Mesendoderm (in vitro differentiated cells): ENCODE results near the gene KCNH2.
A peak's percentile ranks its signal among the peaks of the same experiment; 100 is the strongest.

ENCODE experiments used
- DNase-seq: peaks from one replicate; pipeline ENCODE4 v3.0.0; 2013
- H2AK5ac ChIP-seq: 2 replicates; pipeline ENCODE4 v1.6.1; 2013; ENCODE audit warnings: low read length, inconsistent platforms
- H2BK120ac ChIP-seq: 2 replicates; pipeline ENCODE4 v1.6.1; 2013; ENCODE audit warnings: low read depth, mild to moderate bottlenecking, low read length, moderate library complexity, mixed read lengths
- H2BK15ac ChIP-seq: replicated peaks from 2 replicates; pipeline ENCODE4 v1.6.1; 2013; ENCODE audit warnings: low read depth, mild to moderate bottlenecking, moderate library complexity
- H2BK5ac ChIP-seq: 2 replicates; pipeline ENCODE4 v1.6.1; 2013; ENCODE audit warnings: low read length, inconsistent platforms
- H3K18ac ChIP-seq: 2 replicates; pipeline ENCODE4 v1.6.1; 2013; ENCODE audit warnings: mild to moderate bottlenecking, low read length, mixed read lengths
- H3K23ac ChIP-seq: one replicate; pipeline ENCODE4 v1.6.1; 2013; ENCODE audit warnings: low read length
- H3K27ac ChIP-seq: 2 replicates; pipeline ENCODE4 v1.5.1; 2013; ENCODE audit warnings: low read depth, mild to moderate bottlenecking, inconsistent platforms, low read length, moderate library complexity
- H3K27me3 ChIP-seq: 2 replicates; pipeline ENCODE4 v1.6.1; 2013; ENCODE audit warnings: low read length, control low read depth, mild to moderate bottlenecking, inconsistent platforms; ENCODE audit not compliant: insufficient read depth, poor library complexity
- H3K36me3 ChIP-seq: 2 replicates; pipeline ENCODE4 v1.6.1; 2013; ENCODE audit warnings: low read length, inconsistent platforms; ENCODE audit not compliant: control insufficient read depth, insufficient read depth
- H3K4ac ChIP-seq: one replicate; pipeline ENCODE4 v1.6.1; 2013; ENCODE audit warnings: low read depth, mild to moderate bottlenecking, low read length, moderate library complexity
- H3K4me1 ChIP-seq: 2 replicates; pipeline ENCODE4 v1.6.1; 2013; ENCODE audit warnings: low read depth, low read length, inconsistent platforms; ENCODE audit not compliant: control insufficient read depth
- H3K4me2 ChIP-seq: 2 replicates; pipeline ENCODE4 v1.6.1; 2013; ENCODE audit warnings: low read length
- H3K4me3 ChIP-seq: 2 replicates; pipeline ENCODE4 v1.5.1; 2013; ENCODE audit warnings: mild to moderate bottlenecking, low read length
- H3K56ac ChIP-seq: one replicate; pipeline ENCODE4 v1.6.1; 2013; ENCODE audit warnings: low read length
- H3K79me1 ChIP-seq: 2 replicates; pipeline ENCODE4 v1.6.1; 2013; ENCODE audit warnings: low read length, inconsistent platforms
- H3K79me2 ChIP-seq: 2 replicates; pipeline ENCODE4 v1.6.1; 2013; ENCODE audit warnings: mild to moderate bottlenecking, low read length; ENCODE audit not compliant: control insufficient read depth, insufficient read depth
- H3K9ac ChIP-seq: 2 replicates; pipeline ENCODE4 v1.6.1; 2013; ENCODE audit warnings: low read length, inconsistent platforms
- H4K5ac ChIP-seq: one replicate; pipeline ENCODE4 v1.6.1; 2013; ENCODE audit warnings: low read length
- H4K8ac ChIP-seq: one replicate; pipeline ENCODE4 v1.6.1; 2013; ENCODE audit warnings: low read depth, mild to moderate bottlenecking, control low read depth, low read length, moderate library complexity
- WGBS: extraction: QIAGEN DNeasy Blood & Tissue Kit; methylation state at CpG from one replicate; pipeline ENCODE4 v1.1.7; 2013; ENCODE audit warnings: low lambda C conversion rate, missing lambda C conversion rate; ENCODE audit not compliant: insufficient coverage; ENCODE audit errors: extremely low coverage; 5-methylcytosine and 5-hydroxymethylcytosine counted together

Gene KCNH2

GRCh38 chr7:150997075-150997511 is 19.0 kb upstream of the KCNH2 start:
- no peak overlapping the region for H3K4me3 ChIP-seq
- no peak overlapping the region for H2BK5ac ChIP-seq
- no peak overlapping the region for H3K27ac ChIP-seq
- no peak overlapping the region for H3K4ac ChIP-seq
- no peak overlapping the region for H3K9ac ChIP-seq
- no peaks in the 10 kb centered on the region for H3K79me1 ChIP-seq
- H3K56ac ChIP-seq = peak overlapping the region; percentile 15
- no peak overlapping the region for H2AK5ac ChIP-seq
- H4K5ac ChIP-seq = no peak overlapping the region
- H3K4me1 ChIP-seq = no peaks in the 10 kb centered on the region
- no peak overlapping the region for H3K4me2 ChIP-seq
- H2BK120ac ChIP-seq = no peak overlapping the region
- no peak overlapping the region for H3K23ac ChIP-seq
- H3K18ac ChIP-seq = no peak overlapping the region
- H3K27me3 ChIP-seq = no peaks in the 10 kb centered on the region
- H4K8ac ChIP-seq = no peak overlapping the region
- no peaks in the 10 kb centered on the region for H3K36me3 ChIP-seq
- no peak for DNase-seq
- no peaks in the 10 kb centered on the region for H3K79me2 ChIP-seq
- no CpG with 5 or more reads among the region's 8 CpGs for WGBS
- no peak overlapping the region for H2BK15ac ChIP-seq

- no CpG with 5 or more reads among the region's 31 CpGs for WGBS
- H3K18ac ChIP-seq = no peak overlapping the region
Measured at GRCh38 chr7:150996376-150997074, 18.4 kb upstream of the KCNH2 start.

GRCh38 chr7:150994838-150995510 is 16.9 kb upstream of the KCNH2 start:
- no peak overlapping the region for H3K4me3 ChIP-seq
- H3K18ac ChIP-seq = no peak overlapping the region
- DNase-seq = no peak
- H3K36me3 ChIP-seq = no peaks in the 10 kb centered on the region
- H3K23ac ChIP-seq = peak overlapping the region; percentile 66
- peak overlapping the region; percentile 34 for H3K56ac ChIP-seq
- H4K8ac ChIP-seq = no peak overlapping the region
- H3K79me2 ChIP-seq = no peaks in the 10 kb centered on the region
- no peaks in the 10 kb centered on the region for H3K27me3 ChIP-seq
- no peak overlapping the region for H2BK15ac ChIP-seq
- no CpG with 5 or more reads among the region's 19 CpGs for WGBS
- H2BK120ac ChIP-seq = no peak overlapping the region
- H3K9ac ChIP-seq = no peak overlapping the region
- H2BK5ac ChIP-seq = no peak overlapping the region
- H3K4me2 ChIP-seq = no peak overlapping the region
- H4K5ac ChIP-seq = no peak overlapping the region
- no peak overlapping the region for H3K4ac ChIP-seq
- H2AK5ac ChIP-seq = no peak overlapping the region
- H3K79me1 ChIP-seq = no peaks in the 10 kb centered on the region
- no peaks in the 10 kb centered on the region for H3K4me1 ChIP-seq
- H3K27ac ChIP-seq = peak overlapping the region; percentile 27

More at GRCh38 chr7:150996376-150997074, 18.4 kb upstream of the KCNH2 start:
- Histone ChIP-seq H2BK120ac (no peak overlapping the region), H3K79me2 (no peaks in the 10 kb centered on the region), H3K4me1 (no peaks in the 10 kb centered on the region), H3K9ac (no peak overlapping the region), H3K23ac (no peak overlapping the region), H2AK5ac (no peak overlapping the region), H3K4ac (no peak overlapping the region), H3K27me3 (no peaks in the 10 kb centered on the region), H4K8ac (no peak overlapping the region), H4K5ac (no peak overlapping the region), H2BK15ac (no peak overlapping the region), H3K4me3 (no peak overlapping the region), H3K56ac (peak overlapping the region; percentile 71), H3K4me2 (no peak overlapping the region), H3K79me1 (no peaks in the 10 kb centered on the region), H3K36me3 (no peaks in the 10 kb centered on the region), H3K27ac (no peak overlapping the region), H2BK5ac (no peak overlapping the region)
- DNase-seq = peak; percentile 51

GRCh38 chr7:150994141-150994837 is 16.2 kb upstream of the KCNH2 start:
- H3K27ac ChIP-seq = no peak overlapping the region
- no peak overlapping the region for H4K8ac ChIP-seq
- no CpG with 5 or more reads among the region's 15 CpGs for WGBS
- peak overlapping the region; percentile 29 for H3K9ac ChIP-seq
- no peak overlapping the region for H3K4me2 ChIP-seq
- H3K27me3 ChIP-seq = no peaks in the 10 kb centered on the region
- no peaks in the 10 kb centered on the region for H3K79me1 ChIP-seq
- no peaks in the 10 kb centered on the region for H3K79me2 ChIP-seq
- H3K18ac ChIP-seq = no peak overlapping the region
- no peak overlapping the region for H2AK5ac ChIP-seq
- H3K4me1 ChIP-seq = no peaks in the 10 kb centered on the region
- H2BK15ac ChIP-seq = no peak overlapping the region
- no peak overlapping the region for H3K23ac ChIP-seq
- peak; percentile 61 for DNase-seq
- no peak overlapping the region for H3K4ac ChIP-seq
- H2BK5ac ChIP-seq = no peak overlapping the region
- H4K5ac ChIP-seq = no peak overlapping the region
- H3K36me3 ChIP-seq = no peaks in the 10 kb centered on the region
- H2BK120ac ChIP-seq = no peak overlapping the region
- H3K4me3 ChIP-seq = no peak overlapping the region
- no peak overlapping the region for H3K56ac ChIP-seq

- H3K4me2 ChIP-seq = no peak overlapping the region
- H3K4me1 ChIP-seq = no peaks in the 10 kb centered on the region
- no peak overlapping the region for H3K56ac ChIP-seq
- H3K27me3 ChIP-seq = no peaks in the 10 kb centered on the region
- no peak overlapping the region for H3K27ac ChIP-seq
- no peak overlapping the region for H3K18ac ChIP-seq
- no peak overlapping the region for H4K5ac ChIP-seq
- no peak overlapping the region for H2BK120ac ChIP-seq
- H3K79me2 ChIP-seq = no peaks in the 10 kb centered on the region
- no peak overlapping the region for H2BK5ac ChIP-seq
- H3K4me3 ChIP-seq = no peak overlapping the region
- H4K8ac ChIP-seq = no peak overlapping the region
- no peak overlapping the region for H2AK5ac ChIP-seq
- no peak overlapping the region for H3K9ac ChIP-seq
- H3K79me1 ChIP-seq = no peaks in the 10 kb centered on the region
- H2BK15ac ChIP-seq = no peak overlapping the region
- H3K36me3 ChIP-seq = no peaks in the 10 kb centered on the region
- DNase-seq = no peak
- no peak overlapping the region for H3K23ac ChIP-seq
- no CpG with 5 or more reads among the region's 14 CpGs for WGBS
- H3K4ac ChIP-seq = no peak overlapping the region
Measured at GRCh38 chr7:150993511-150993910, 15.4 kb upstream of the KCNH2 start.
